OCI-LY7 (cell line): ENCODE results near the gene NCS1. TPM values are rescaled to one million over a fixed set of nuclear protein-coding genes. Genes with fewer than 3 reads are reported as not detected.

Source experiments
- BruUV-seq: library from RNA; stranded (reverse); fragments of 400-500 nt; replicated peaks from 2 replicates; lab custom pipeline; 2021; lab: Mats Ljungman, UMichigan
- CTCF ChIA-PET: fragments of 300-600 bp; sonication (Branson Sonifier 250); formaldehyde crosslinking; loops from one replicate; lab custom pipeline; 2022; ENCODE audit warnings: antibody characterized with exemption; ENCODE audit not compliant: unreplicated experiment; lab: Charles Lee
- POLR2A ChIA-PET: fragments of 300-600 bp; sonication (Branson Sonifier 250); formaldehyde crosslinking; loops from one replicate; lab custom pipeline; 2022; ENCODE audit warnings: antibody characterized with exemption; lab: Charles Lee
- DNase-seq: peaks from one replicate; pipeline ENCODE4 v3.0.0-alpha.2; 2015; ENCODE audit warnings: low spot score
- H2AFZ ChIP-seq: fragments of 200-600 bp; sonication (generic), shearing (Covaris generic); 2 replicates; pipeline ENCODE4 v1.6.1; 2014; ENCODE audit warnings: mild to moderate bottlenecking, antibody characterized with exemption, low read length, moderate library complexity
- H3K27ac ChIP-seq: fragments of 200-600 bp; sonication (generic); 2 replicates; pipeline ENCODE4 v1.5.1; 2014; ENCODE audit warnings: mixed run types, low read depth, mild to moderate bottlenecking, moderate library complexity, low read length, inconsistent platforms; ENCODE audit not compliant: poor library complexity, severe bottlenecking
- H3K36me3 ChIP-seq: fragments of 200-600 bp; sonication (generic); 2 replicates; pipeline ENCODE4 v1.6.1; 2014; ENCODE audit warnings: mild to moderate bottlenecking, antibody characterized with exemption, low read length, moderate library complexity, mixed read lengths; ENCODE audit not compliant: insufficient read depth
- H3K4me1 ChIP-seq: fragments of 200-600 bp; sonication (generic); 2 replicates; pipeline ENCODE4 v1.5.1; 2014; ENCODE audit warnings: mild to moderate bottlenecking, low read length; ENCODE audit not compliant: insufficient read depth, poor library complexity, severe bottlenecking
- H3K4me2 ChIP-seq: fragments of 200-600 bp; sonication (generic); 2 replicates; pipeline ENCODE4 v1.6.1; 2014; ENCODE audit warnings: mild to moderate bottlenecking, low read length
- H3K4me3 ChIP-seq: fragments of 200-600 bp; sonication (generic); 2 replicates; pipeline ENCODE4 v1.5.1; 2014; ENCODE audit warnings: mild to moderate bottlenecking, low read depth, low read length; ENCODE audit not compliant: poor library complexity, severe bottlenecking
- H3K79me2 ChIP-seq: fragments of 200-600 bp; sonication (generic); 2 replicates; pipeline ENCODE4 v1.6.1; 2016; ENCODE audit warnings: low read depth, mild to moderate bottlenecking, low read length, moderate library complexity, mixed read lengths; ENCODE audit not compliant: insufficient read depth
- H3K9me2 ChIP-seq: fragments of 200-600 bp; sonication (generic); 2 replicates; pipeline ENCODE4 v1.6.1; 2016; ENCODE audit warnings: mild to moderate bottlenecking, low read length, mixed read lengths; ENCODE audit not compliant: insufficient read depth
- H3K9me3 ChIP-seq: fragments of 200-600 bp; sonication (generic); 2 replicates; pipeline ENCODE4 v1.6.1; 2014; ENCODE audit warnings: mild to moderate bottlenecking, mixed run types, low read length, mixed read lengths
- H4K20me1 ChIP-seq: fragments of 200-600 bp; sonication (generic); 2 replicates; pipeline ENCODE4 v1.6.1; 2014; ENCODE audit warnings: mild to moderate bottlenecking, antibody characterized with exemption, low read length, moderate library complexity, mixed read lengths; ENCODE audit not compliant: insufficient read depth
- CTCF ChIP-seq: fragments of 200-600 bp; sonication (generic); conservative IDR thresholded peaks from 2 replicates; pipeline ENCODE4 v1.5.1; 2014; ENCODE audit warnings: mild to moderate bottlenecking, antibody characterized with exemption, low read length, moderate library complexity, mixed read lengths
- EZH2phosphoT487 ChIP-seq: fragments of 200-600 bp; sonication (generic); IDR thresholded peaks from 2 replicates; pipeline ENCODE4 v1.6.1; 2018; ENCODE audit warnings: low read depth, borderline replicate concordance, mild to moderate bottlenecking, mixed run types, antibody characterized with exemption, low read length, moderate library complexity, mixed read lengths
- intact Hi-C: fragments of 100-400 bp; cut with micrococcal nuclease; formaldehyde crosslinking; loops from one replicate; pipeline ENCODE4 v1.10.0; 2022; ENCODE audit not compliant: unreplicated experiment
- total RNA-seq, 2 experiments: library from RNA; depleted of rRNA in 1 of 2; stranded (reverse); fragments of >200 nt in 1 of 2; shearing (Covaris generic) in 1 of 2; gene quantifications; 2 replicates each; pipeline ENCODE4 v1.2.3, GENCODE V29; 2014 to 2022

The NCS1 gene
- total RNA-seq, 2 experiments from 2014 or later: not detected

DNA sequence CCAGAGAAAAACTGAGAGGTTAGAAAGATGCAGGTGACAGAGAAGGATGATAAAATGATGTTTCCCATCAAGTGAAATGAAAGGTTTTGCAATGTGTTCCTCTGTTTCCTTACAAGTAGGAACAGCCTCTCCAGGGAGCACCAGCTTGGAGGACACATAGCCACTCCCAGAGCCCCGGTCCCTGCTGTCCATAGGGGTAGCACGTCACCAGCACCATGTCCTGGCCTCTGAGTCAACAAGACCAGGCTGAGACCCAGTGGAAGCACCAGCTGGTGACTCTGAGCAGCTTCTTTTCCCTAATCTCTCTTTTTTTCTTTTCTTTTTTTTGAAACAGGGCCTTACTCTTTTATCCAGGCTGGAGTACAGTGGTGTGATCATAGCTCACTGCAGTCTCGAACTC, 73.9 kb downstream of the NCS1 start:
- Histone ChIP-seq H3K9me3 (no peaks in the 10 kb centered on the region), H3K36me3 (no peaks in the 10 kb centered on the region), H3K9me2 (no peaks in the 10 kb centered on the region), H3K4me2 (no peak overlapping the region), H3K27ac (no peak overlapping the region), H3K4me1 (peaks cover 5% of the 10 kb centered on the region), H3K4me3 (no peak overlapping the region), H4K20me1 (no peaks in the 10 kb centered on the region), H2AFZ (no peak overlapping the region), H3K79me2 (no peaks in the 10 kb centered on the region)
- TF ChIP-seq CTCF (no peak), EZH2phosphoT487 (no peak)
- no peak for DNase-seq
- intact Hi-C loops: no loop called here
- POLR2A ChIA-PET: no interaction called here
- CTCF ChIA-PET: no interaction called here
- no TSS peak for BruUV-seq

DNA sequence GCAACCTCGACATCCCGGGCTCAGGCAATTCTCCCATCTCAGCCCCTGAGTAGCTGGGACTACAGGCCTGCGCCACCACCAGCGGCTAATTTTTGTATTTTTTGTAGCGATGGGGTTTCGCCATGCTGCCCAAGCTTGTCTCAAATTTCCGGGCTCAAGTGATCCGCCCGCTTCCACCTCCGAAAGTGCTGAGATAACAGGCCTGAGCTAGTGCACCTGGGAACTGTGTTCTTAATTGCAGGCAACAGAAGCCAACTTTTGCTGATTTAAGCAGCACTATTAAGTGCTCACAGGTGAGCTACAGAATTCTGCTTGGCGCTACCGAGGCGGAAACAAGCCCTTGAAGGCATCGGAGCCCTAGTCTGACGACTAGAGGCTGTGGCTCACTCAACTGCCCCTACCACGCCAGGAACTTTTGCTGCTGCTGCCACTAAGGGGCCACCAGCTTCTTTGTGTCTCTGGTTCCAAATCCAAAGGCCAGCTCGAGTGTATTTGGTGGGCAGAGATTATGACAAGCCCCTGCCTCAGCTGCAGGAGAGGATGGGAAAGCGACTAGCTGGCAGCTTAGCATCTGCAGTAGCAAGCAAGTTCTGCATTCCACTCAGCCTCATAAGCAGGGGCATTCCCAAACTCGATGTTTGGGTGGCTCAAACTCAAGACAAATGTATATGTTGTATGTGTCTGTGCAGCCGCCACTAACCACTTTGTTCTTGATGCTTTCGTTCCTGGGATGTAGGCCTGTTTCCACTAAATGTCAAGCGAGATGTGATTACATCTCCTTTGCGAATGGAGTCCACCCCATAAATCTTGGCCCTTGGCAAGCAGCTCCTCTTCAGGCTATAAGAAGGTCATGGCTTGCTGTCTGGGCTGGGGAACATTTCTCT, 82.8 kb downstream of the NCS1 start:
- H3K9me3 ChIP-seq: no peaks in the 10 kb centered on the region
- H4K20me1 ChIP-seq: no peaks in the 10 kb centered on the region
- intact Hi-C loops: no loop called here
- no peak overlapping the region for H3K4me2 ChIP-seq
- DNase-seq: no peak
- H3K9me2 ChIP-seq: no peaks in the 10 kb centered on the region
- no peaks in the 10 kb centered on the region for H3K4me1 ChIP-seq
- H3K4me3 ChIP-seq: no peak overlapping the region
- no peak overlapping the region for H2AFZ ChIP-seq
- BruUV-seq: no TSS peak
- ChIA-PET CTCF (no interaction called here), POLR2A (no interaction called here)
- TF ChIP-seq EZH2phosphoT487 (no peak), CTCF (no peak)
- no peak overlapping the region for H3K27ac ChIP-seq
- H3K36me3 ChIP-seq: no peaks in the 10 kb centered on the region
- no peaks in the 10 kb centered on the region for H3K79me2 ChIP-seq

DNA sequence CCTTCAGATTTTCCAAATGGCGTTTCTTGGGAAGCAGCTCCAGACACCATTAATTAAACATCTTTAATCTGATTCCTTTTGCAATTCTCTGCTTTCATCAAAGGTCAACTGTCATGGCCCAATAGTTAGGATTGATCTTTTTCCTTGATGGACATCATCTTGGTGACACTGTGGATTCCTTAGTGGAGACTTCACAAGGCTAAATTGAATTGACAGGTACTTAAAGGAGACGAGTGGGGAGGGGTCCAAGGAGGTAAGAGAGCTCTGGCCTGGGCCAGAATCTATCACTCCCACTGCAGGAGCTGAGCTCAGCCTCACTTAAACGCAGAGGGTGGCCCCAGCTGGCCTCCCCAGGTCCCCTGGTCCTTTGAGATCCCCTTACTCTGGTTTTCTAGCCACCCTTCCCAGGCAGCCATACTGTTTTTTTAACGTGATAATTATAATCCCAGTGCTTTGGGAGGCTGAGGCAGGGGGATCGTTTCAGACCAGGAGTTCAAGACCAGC, 83.5 kb downstream of the NCS1 start:
- Histone ChIP-seq H3K9me3 (no peaks in the 10 kb centered on the region), H3K9me2 (no peaks in the 10 kb centered on the region), H3K4me3 (no peak overlapping the region), H4K20me1 (no peaks in the 10 kb centered on the region), H3K79me2 (no peaks in the 10 kb centered on the region), H3K36me3 (no peaks in the 10 kb centered on the region), H2AFZ (no peak overlapping the region), H3K27ac (no peak overlapping the region), H3K4me2 (no peak overlapping the region), H3K4me1 (no peaks in the 10 kb centered on the region)
- no peak for DNase-seq
- BruUV-seq: no TSS peak
- CTCF ChIA-PET: no interaction called here
- intact Hi-C loops: no loop called here
- TF ChIP-seq EZH2phosphoT487 (no peak), CTCF (no peak)
- POLR2A ChIA-PET: no interaction called here
